ENCODE results near the gene C1orf21.

The C1orf21 gene

GRCh38 chr1:184617433-184618029 lies 230.7 kb downstream of the C1orf21 start:
- no peak for DNase-seq (ENCODE audit: low read depth, low spot score)
- no peak overlapping the region for H3K27ac ChIP-seq

GRCh38 chr1:184618851-184619250 lies 232.0 kb downstream of the C1orf21 start:
- H3K27ac ChIP-seq, result no peak overlapping the region
- no peak for DNase-seq (ENCODE audit: low read depth, low spot score)

- no peak for DNase-seq (ENCODE audit: low read depth, low spot score)
- H3K27ac ChIP-seq, result no peak overlapping the region
These were observed 233.6 kb downstream of the C1orf21 start for GRCh38 chr1:184620469-184620868.

GRCh38 chr1:184621260-184621659 lies 234.4 kb downstream of the C1orf21 start:
- H3K27ac ChIP-seq, result no peak overlapping the region
- DNase-seq (ENCODE audit: low read depth, low spot score), result no peak

GRCh38 chr1:184622136-184622823 lies 235.5 kb downstream of the C1orf21 start:
- DNase-seq (ENCODE audit: low read depth, low spot score), result peak; percentile 77
- peak overlapping the region; percentile 76 for H3K27ac ChIP-seq

GRCh38 chr1:184623404-184623803 lies 236.6 kb downstream of the C1orf21 start:
- peak overlapping the region; percentile 76 for H3K27ac ChIP-seq
- DNase-seq (ENCODE audit: low read depth, low spot score), result no peak

- H3K27ac ChIP-seq, result peak overlapping the region; percentile 76
- no peak for DNase-seq (ENCODE audit: low read depth, low spot score)
These were observed 237.2 kb downstream of the C1orf21 start for GRCh38 chr1:184624051-184624450.

- no peak for DNase-seq (ENCODE audit: low read depth, low spot score)
- H3K27ac ChIP-seq, result peak overlapping the region; percentile 76
These were observed 237.8 kb downstream of the C1orf21 start for GRCh38 chr1:184624626-184625025.

GRCh38 chr1:184625271-184625670 lies 238.4 kb downstream of the C1orf21 start:
- H3K27ac ChIP-seq, result peak overlapping the region; percentile 76
- no peak for DNase-seq (ENCODE audit: low read depth, low spot score)

- H3K27ac ChIP-seq, result no peak overlapping the region
- DNase-seq (ENCODE audit: low read depth, low spot score), result no peak
These were observed 239.5 kb downstream of the C1orf21 start for GRCh38 chr1:184626076-184627006.

GRCh38 chr1:184627007-184627341 lies 240.1 kb downstream of the C1orf21 start:
- no peak for DNase-seq (ENCODE audit: low read depth, low spot score)
- H3K27ac ChIP-seq, result no peak overlapping the region

GRCh38 chr1:184629266-184629665 lies 242.4 kb downstream of the C1orf21 start:
- H3K27ac ChIP-seq, result no peak overlapping the region
- no peak for DNase-seq (ENCODE audit: low read depth, low spot score)

- no peak for DNase-seq (ENCODE audit: low read depth, low spot score)
These were observed 243.8 kb downstream of the C1orf21 start for GRCh38 chr1:184630679-184631060.

GRCh38 chr1:184632415-184633175 lies 245.8 kb downstream of the C1orf21 start:
- H3K27ac ChIP-seq, result peak overlapping the region; percentile 11
- DNase-seq (ENCODE audit: low read depth, low spot score), result peak; percentile 20

More at GRCh38 chr1:184630679-184631060, 243.8 kb downstream of the C1orf21 start:
- no peak overlapping the region for H3K27ac ChIP-seq

GRCh38 chr1:184633785-184634184 lies 247.0 kb downstream of the C1orf21 start:
- H3K27ac ChIP-seq, result no peak overlapping the region
- DNase-seq (ENCODE audit: low read depth, low spot score), result no peak

- H3K27ac ChIP-seq, result no peak overlapping the region
These were observed 247.5 kb downstream of the C1orf21 start for GRCh38 chr1:184634296-184634695.

GRCh38 chr1:184635347-184635979 lies 248.6 kb downstream of the C1orf21 start:
- DNase-seq (ENCODE audit: low read depth, low spot score), result no peak
- H3K27ac ChIP-seq, result peak overlapping the region; percentile 29

More at GRCh38 chr1:184634296-184634695, 247.5 kb downstream of the C1orf21 start:
- no peak for DNase-seq (ENCODE audit: low read depth, low spot score)

- DNase-seq (ENCODE audit: low read depth, low spot score), result no peak
- H3K27ac ChIP-seq, result peak overlapping the region; percentile 29
These were observed 249.2 kb downstream of the C1orf21 start for GRCh38 chr1:184635980-184636431.

GRCh38 chr1:184637664-184638240 lies 250.9 kb downstream of the C1orf21 start:
- no peak for DNase-seq (ENCODE audit: low read depth, low spot score)
- H3K27ac ChIP-seq, result no peak overlapping the region

Data from epithelial cell of prostate (primary cell).